ENCODE measurements around the gene C15orf39.

- no peak for TF ChIP-seq CTCF (conservative IDR thresholded peaks at IDR 0.05)
- no peak for TF ChIP-seq EZH2 (IDR thresholded peaks at IDR 0.05; ENCODE audit: low read depth)
Observed at GRCh38 chr15:75230016-75230343, 28.3 kb downstream of the C15orf39 start.
